NOMO-1 treated with dmso at 0.1 percent for 144 hours (cell line): ENCODE measurements around the gene RAI1.

Experiments
- DNase-seq: peaks from one replicate; lab custom pipeline; 2025; ENCODE audit not compliant: unreplicated experiment; lab: John Stamatoyannopoulos, UW

The RAI1 gene

DNA sequence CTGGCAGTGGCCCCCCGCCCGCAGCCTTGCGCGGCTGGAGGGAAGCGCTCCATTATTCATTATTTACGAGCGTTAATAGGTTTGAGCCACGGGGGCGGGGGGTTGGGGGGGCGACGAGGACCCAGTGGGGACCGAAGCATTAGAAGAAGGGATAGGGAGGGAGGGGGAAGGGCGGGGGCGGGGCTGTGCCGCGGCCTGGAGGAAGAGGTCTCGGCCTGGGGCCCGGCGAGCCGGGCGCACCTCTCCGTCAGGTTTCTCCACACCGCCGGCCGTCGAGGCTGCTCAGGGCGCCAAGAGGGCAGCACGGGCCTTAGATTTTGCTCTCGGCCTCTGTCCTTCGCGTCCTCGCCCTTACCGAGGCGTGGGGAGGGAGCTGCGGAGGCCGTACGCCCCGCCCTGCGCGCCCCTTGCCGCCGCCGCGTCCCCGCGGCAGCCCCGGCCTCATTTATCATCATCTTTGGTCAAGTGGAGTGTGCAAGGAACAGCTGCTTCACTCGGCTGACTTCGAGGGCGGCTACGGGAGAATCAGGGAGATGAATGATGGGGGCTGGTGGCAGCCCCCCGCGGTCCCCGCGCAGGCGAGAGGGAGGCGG lies 101.4 kb downstream of the RAI1 start:
- no peak for DNase-seq

DNA sequence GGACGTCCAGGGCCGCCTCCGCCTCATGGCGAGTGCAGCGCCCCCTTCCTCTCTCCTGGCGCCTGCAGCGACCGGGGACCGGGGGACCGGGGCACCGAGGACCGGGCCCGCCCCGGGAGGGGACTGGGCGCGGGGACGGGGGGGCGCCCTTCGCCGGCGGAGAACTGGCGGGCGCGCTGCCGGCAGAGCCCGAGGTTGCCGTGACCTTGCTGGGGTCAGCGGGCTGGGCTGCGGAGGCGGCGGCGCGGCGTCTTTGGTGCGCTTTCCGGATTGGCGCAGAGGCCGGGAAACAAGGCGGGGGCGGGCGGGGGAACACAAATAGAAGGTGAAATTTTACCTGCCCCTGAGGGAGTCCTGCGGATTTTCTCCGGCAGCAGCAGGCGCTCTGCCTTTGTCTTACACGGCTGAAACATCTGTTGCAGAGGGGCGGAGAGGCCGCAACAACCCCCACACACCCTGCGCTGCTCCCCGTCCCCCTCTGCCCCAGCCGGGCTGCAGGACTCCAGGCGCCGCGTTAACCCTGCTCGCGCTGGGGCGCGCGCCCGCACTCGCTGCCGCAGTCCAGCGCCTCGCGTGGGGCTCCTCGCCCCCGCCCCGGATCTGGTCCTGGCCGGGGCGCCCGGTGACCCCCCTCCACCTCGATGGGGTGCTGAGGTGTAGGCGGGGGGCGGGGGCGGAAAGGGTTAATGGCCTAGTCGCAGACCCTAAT lies 102.0 kb downstream of the RAI1 start:
- no peak for DNase-seq

DNA sequence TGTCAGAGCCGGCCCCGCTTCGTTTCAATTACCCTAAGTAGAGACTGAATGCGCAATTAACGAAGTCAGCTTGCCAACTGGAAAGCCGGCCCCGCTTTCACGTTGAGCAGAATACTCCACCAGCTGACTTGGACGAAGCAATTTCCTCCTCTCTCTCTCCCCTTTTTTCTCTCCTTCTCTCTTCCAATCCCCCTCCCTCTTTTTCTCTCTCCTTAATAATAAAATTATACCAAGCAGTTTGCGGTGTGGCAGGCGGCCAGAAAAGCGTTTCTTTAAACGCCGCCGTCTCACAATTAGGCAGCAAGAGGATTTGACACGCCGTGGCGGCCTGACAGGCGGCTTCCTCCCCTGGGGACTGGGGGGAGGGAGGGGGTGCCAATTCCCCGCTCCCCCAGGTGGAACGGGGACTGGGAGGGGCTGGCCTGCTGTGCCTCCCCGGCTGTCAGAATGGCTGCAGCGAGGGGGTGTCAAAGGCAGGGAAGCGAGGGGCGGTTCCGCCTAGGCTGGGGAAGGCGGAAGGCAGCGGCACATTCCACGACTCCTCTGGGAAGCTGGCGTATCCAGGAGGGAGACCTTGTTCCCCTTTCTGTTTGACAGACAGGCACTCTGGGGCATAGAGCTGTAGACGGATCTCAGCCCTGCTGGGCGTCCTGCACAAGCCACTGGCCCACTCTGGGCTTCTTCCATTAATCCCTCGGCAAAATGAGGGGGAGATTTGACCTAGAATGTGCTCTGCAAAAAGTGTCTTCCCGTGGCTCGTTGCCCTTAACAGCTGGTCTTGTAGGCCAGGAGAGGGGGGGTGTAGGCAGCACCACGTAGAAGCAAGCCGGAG lies 102.8 kb downstream of the RAI1 start:
- no peak for DNase-seq

DNA sequence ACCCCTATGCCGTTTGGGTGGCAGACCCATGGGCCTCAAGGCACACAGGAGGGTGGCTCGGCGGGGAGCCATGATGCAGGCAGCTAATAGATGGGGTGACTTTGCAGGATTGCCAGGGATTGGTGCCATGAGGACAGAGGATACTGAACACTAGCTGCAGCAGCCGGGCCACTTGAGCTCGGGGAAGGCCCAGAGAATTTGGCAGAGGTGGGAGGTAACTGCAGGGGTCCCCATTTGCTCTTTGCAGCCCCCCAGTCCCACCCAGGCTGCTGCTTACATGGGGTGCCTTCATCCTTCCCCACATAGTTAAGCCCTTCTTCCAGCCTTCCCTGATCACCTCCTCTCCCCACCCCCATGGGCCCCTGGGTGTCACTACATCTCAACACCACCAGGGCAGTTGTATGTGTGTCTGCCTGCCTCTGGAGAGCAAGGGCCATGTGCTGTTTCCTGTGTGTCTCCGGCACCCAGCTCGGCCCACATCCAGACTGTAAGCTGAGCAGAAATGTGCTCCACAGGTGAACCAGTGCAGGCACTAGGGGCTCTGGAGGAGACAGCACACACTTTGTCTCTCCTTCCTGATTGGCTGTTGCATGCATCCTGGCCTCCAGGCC lies 103.5 kb downstream of the RAI1 start:
- DNase-seq = no peak

DNA sequence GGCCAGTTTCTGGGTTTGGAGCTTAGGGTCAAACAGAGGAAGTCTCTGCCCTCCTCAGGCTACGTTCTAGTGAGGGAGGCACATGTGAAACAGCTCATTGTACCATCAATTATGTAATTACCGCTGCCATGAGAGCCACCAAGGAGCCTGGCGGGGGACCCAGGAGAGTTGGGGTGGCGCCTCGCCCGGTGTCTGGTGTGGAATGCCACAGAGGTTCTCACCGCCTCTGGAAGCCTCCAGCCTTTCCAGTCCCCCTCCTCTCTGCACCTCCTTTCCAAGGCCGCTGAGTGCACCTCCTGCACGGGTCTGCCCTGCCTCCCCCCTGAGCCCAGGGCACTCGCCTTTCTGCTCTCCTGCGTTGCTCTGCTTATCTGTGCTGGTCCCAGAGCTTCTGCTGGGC lies 104.1 kb downstream of the RAI1 start:
- no peak for DNase-seq

DNA sequence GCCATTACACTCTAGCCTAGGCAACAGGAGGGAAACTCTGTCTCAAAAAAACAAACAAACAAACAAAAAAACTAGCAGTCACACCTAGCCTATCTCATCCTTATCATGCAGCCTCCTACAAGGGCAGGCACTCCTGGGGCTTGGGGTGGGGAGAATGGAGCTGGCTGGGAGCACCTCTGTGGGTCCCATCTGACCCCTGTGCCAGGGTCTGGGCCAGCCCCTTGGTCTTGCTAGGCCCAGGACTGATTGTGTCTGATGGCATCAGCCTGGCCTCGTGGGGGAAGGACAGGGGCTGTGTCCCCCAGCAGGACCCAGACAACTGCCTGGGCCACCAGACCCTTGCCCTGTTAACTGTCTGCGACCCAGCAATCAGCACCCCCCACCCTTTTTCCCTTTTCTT lies 105.7 kb downstream of the RAI1 start:
- no peak for DNase-seq

DNA sequence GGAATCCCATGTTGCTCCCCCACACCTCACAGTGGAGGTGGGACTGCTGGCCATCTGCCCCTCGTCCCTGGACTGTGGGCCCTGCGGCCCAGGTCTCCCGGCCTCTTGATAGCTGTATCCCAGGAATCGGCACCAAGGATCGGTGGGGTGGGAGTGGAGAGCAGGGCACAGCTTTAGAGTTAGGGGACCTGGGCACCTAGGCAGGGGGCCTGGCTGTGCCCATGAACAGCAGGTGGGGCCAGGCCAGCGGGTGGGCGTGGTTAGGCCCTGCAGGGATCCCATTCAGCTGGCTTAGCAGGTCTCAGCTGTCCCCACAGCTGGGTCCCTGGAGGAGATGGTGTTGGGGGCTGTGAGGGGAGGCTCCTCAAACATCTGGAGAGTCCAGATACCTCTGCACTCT lies 106.3 kb downstream of the RAI1 start:
- no peak for DNase-seq

DNA sequence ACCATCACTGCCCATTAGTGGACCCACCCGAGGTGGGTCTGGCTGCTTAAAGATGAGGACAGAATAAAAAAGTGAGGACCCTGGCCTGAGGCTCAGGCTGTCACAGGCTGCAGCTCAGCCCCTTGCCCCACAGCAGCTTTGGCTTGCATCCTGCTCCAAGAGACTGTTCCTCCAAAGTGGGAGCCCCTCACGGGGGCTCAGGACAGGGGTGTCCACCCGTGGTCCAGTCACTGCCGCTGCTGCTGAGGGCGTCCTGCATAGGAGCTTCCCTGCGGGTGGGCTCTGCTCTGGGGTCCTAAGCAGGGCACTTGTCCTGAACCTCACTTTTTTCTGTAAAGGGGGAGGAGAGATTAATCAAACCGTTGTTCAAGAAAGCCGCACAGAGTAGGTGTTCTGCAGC lies 107.7 kb downstream of the RAI1 start:
- DNase-seq = no peak

DNA sequence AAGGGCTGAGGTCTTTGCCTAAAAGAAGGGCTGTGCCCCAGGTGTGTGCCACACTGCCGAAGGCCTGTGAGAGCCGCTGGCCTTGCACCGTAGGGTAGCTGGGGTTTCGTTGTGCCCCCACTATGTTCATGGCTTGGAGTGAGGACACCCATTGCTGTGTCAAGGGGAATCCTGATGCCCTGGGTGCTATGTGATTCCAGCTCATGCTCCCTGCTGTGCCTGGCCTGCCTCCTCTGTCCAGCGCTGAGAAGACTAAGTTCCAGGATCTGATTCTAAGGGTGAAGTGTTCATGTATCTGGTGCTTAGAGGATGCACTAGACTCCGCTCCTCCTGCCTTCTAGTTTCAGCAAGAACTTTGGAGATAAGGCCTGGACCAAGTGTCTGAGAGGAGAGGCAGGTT lies 108.2 kb downstream of the RAI1 start:
- no peak for DNase-seq

DNA sequence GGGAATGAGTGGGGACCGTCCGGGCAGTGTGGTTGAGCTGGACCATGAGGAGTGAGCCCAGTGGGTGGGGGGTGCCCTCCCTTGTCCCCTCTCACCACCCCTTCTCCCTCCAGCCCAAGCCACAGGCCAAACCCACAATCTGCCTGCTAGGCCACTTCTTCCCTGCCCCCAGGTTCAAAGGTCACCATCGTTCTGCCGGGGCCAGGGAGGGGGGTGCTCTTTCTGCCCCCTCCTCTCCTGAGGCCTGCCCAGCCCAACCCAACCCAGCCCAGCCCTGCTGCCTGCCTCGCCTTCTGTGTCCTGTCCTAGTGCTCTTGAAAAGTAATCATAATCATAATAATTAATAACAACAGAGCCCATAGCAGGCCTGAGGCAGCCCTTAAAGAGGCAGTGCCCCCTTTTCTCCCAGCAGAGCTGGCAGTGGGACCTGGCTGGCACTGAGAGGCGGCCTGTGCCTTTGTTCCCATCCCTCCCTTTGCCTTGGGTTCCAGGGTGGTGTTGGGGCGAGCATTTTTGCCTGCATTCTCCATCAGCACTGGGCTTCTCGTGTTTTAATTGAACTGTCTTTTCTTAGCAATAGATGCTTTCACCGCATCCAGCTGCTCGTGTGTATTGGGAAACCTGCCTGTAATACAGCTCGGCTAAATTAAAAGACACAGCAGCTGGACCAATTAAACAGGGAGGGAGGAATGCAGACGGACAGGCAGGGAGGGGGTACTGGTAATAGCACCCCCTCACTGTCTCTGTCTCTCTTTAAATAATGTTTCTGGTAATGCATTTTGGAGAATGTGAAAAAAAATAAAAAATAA lies 108.8 kb downstream of the RAI1 start:
- DNase-seq = no peak

DNA sequence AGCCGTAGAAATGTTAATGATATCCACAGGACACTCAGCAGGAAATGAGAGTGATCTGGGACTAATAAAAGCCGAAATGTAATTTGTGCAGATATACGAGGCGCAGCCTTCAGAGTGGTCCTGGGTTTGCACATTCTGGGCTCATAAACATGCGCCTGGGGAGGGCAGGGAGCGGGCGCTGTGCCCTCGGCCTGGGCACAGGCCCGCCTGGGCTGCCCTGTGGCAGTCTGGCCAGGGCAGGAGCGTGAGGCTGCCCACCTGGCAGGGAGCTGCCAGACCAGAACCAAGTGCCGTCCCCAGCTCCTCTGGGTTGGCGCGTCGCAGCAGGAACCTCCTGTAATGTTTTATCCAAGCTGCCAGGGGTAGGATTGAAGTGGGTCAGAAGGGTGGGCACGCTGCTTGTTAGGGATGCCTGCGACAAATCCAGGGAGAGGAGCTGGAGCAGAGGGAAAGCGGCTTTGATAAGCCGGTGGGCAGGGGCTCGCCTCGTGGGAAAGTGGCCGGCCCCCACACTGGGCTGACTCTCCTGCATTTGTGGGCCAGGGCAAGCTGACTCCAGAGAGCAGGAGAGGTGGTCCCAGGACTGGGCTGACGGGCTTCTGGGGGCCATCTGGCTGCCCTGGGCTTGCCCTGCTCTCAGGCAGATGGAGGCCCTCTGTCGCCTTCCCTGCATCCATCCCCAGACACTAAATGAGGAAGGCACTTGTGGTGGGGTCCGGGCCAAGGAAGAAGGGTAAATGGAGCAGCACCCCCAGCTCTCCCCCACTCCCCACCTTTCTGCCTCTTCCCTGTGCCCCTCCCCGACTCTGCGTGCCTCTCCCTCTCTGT lies 109.6 kb downstream of the RAI1 start:
- no peak for DNase-seq

DNA sequence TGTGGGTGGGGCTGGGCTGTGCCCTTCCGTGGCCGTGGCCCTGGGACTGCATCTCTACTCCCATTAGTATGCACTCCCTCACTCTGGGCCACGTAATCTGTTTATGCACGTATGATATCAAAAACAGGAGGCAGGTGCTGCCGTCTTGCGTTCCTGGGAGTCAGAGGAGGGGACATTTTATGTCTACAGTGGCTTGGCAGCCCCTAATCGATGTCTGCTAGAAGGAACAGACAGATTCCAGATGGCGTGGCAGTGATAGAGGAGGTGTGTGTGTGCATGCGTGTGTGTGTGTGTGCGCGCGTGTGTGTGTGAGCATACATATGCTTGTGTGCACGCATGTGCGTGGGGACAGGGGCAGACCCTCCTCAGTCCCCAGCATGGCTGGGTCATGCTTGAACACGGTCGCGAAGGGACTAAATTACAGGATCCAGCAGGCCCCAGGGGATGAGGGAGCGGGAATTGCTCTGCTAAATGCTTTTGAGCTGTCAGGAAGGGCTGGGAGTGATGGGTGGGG lies 110.8 kb downstream of the RAI1 start:
- no peak for DNase-seq

DNA sequence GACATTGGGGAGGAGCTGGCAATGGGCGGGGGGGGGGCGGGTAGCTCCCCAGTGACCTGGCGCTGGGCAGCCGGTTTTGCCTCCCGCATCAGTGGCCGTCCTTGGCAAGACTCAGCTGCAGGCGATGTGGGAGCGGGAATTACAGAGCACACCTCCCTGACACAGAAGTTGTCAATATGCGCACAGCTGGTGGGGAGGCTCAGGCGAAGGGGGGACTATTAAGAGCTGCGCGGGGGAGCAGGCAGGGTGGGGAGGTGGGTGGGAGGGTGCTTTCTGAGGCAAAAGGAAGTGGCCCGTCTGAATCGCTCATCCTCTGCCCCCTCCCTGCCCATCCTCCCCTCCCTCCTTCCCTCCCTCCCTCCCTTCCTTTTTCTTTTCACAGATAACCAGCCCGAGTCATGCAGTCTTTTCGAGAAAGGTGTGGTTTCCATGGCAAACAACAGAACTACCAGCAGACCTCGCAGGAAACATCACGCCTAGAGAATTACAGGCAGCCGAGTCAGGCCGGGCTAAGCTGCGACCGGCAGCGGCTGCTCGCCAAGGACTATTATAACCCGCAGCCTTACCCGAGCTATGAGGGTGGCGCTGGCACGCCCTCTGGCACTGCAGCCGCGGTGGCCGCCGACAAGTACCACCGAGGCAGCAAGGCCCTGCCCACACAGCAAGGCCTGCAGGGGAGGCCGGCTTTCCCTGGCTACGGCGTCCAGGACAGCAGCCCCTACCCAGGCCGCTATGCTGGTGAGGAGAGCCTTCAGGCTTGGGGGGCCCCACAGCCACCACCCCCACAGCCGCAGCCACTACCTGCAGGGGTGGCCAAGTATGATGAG lies 111.5 kb downstream of the RAI1 start:
- no peak for DNase-seq

DNA sequence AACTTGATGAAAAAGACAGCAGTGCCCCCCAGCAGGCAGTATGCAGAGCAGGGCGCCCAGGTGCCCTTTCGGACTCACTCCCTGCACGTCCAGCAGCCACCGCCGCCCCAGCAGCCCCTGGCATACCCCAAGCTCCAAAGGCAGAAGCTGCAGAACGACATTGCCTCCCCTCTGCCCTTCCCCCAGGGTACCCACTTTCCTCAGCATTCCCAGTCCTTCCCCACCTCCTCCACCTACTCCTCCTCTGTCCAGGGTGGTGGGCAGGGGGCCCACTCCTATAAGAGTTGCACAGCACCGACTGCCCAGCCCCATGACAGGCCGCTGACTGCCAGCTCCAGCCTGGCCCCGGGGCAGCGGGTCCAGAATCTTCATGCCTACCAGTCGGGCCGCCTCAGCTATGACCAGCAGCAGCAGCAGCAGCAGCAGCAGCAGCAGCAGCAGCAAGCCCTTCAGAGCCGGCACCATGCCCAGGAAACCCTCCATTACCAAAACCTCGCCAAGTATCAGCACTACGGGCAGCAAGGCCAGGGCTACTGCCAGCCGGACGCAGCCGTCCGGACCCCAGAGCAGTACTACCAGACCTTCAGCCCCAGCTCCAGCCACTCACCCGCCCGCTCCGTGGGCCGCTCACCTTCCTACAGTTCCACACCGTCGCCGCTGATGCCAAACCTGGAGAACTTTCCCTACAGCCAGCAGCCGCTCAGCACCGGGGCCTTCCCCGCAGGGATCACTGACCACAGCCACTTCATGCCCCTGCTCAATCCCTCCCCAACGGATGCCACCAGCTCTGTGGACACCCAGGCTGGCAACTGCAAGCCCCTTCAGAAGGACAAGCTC lies 112.3 kb downstream of the RAI1 start:
- DNase-seq = no peak

DNA sequence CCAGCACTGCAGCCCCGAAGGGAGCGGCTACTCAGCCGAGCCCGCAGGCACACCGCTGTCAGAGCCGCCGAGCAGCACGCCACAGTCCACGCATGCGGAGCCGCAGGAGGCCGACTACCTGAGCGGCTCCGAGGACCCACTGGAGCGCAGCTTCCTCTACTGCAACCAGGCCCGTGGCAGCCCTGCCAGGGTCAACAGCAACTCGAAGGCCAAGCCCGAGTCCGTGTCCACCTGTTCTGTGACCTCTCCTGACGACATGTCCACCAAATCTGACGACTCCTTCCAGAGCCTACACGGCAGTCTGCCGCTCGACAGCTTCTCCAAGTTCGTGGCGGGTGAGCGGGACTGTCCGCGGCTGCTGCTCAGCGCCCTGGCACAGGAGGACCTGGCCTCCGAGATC lies 113.1 kb downstream of the RAI1 start:
- no peak for DNase-seq

DNA sequence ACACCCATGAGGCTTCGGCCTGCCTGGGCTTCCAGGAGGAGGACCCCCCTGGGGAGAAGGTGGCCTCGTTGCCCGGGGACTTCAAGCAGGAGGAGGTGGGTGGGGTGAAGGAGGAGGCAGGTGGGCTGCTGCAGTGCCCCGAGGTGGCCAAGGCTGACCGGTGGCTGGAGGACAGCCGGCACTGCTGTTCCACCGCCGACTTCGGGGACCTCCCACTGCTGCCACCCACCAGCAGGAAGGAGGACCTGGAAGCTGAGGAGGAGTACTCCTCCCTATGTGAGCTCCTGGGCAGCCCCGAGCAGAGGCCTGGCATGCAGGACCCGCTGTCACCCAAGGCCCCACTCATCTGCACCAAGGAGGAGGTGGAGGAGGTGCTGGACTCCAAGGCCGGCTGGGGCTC lies 114.0 kb downstream of the RAI1 start:
- no peak for DNase-seq

DNA sequence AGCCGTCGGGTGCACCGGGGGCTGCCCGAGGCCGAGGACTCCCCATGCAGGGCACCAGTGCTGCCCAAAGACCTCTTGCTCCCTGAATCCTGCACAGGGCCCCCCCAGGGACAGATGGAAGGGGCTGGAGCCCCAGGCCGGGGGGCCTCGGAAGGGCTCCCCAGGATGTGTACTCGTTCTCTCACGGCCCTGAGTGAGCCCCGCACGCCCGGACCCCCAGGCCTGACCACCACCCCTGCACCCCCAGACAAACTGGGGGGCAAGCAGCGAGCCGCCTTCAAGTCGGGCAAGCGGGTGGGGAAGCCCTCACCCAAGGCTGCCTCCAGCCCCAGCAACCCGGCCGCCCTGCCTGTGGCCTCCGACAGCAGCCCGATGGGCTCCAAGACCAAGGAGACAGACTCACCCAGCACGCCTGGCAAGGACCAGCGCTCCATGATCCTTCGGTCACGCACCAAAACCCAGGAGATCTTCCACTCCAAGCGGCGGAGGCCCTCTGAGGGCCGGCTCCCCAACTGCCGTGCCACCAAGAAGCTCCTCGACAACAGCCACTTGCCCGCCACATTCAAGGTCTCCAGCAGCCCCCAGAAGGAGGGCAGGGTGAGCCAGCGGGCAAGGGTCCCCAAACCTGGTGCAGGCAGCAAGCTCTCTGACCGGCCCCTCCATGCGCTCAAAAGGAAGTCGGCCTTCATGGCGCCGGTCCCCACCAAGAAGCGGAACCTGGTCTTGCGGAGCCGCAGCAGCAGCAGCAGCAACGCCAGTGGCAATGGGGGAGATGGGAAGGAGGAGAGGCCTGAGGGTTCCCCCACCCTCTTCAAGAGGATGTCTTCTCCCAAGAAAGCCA lies 114.9 kb downstream of the RAI1 start:
- DNase-seq = no peak

DNA sequence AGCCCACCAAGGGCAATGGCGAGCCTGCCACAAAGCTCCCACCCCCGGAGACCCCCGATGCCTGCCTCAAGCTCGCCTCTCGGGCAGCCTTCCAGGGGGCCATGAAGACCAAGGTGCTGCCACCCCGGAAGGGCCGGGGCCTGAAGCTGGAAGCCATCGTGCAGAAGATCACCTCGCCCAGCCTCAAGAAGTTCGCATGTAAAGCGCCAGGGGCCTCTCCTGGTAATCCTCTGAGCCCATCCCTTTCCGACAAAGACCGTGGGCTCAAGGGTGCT lies 115.5 kb downstream of the RAI1 start:
- DNase-seq = no peak
